ENCODE data around the gene LDLRAD3. TPM values are rescaled to one million over a fixed set of nuclear protein-coding genes. Genes with fewer than 3 reads are reported as not detected.

LDLRAD3 gene, protein sequence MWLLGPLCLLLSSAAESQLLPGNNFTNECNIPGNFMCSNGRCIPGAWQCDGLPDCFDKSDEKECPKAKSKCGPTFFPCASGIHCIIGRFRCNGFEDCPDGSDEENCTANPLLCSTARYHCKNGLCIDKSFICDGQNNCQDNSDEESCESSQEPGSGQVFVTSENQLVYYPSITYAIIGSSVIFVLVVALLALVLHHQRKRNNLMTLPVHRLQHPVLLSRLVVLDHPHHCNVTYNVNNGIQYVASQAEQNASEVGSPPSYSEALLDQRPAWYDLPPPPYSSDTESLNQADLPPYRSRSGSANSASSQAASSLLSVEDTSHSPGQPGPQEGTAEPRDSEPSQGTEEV
- total RNA-seq (2022; extraction: Qiagen RNA extraction; ENCODE audit: low read depth): 21.6 to 26.5 TPM (median 23.6 TPM) in 5 replicates

DNA sequence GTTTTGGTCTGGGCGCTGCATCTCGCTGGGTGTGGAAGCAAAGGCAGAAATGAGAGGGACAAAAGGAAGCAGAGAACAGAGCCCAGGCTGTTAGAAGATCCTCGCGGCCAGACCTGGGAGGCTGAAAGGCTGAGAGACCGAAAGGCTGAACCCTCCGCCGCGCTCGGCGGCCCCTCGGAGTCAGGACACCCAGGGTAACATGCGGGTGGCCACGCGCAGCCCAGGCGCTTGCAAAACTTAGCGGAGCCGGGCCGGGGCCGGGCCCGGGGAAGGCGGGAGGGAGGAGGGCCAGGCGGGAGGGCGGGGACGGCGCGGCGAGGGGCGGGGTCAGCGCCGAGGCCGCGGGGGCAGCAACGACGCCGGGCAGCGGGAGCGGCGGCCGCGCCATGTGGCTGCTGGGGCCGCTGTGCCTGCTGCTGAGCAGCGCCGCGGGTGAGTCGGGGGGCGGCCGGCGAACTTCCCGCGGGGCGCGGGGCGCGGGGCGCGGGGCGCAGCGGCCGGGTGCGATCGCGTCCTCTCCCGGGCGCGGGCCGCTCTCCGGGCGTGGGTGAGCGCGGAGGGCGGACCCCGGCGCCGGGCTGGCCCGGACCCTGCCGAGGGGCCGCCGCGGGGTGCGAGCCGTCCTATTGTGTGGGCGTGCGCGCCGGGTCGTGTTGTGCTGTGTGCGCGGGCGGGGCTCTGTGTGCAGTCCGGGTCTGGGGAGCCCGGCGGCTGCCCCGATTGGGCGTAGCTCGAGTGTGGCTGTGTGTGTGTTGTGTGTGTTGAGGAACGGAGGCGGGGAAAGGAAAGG, at the start of gene LDLRAD3:
Gene LDLRAD3 (plus strand): TSS at position 350 of the 790 bp plus-strand sequence. CDS start 37 bp downstream, at position 387.

